Body of pancreas (tissue), 4 donors: Measurements from ENCODE around the gene KRT72. TPM values are rescaled to one million over a fixed set of nuclear protein-coding genes. Genes with fewer than 3 reads are reported as not detected.
A peak's percentile ranks its signal among the peaks of the same experiment; 100 is the strongest.

Experiments used
- ATAC-seq: fragments of 150-250 bp; one replicate; pipeline ENCODE4 v1.9.1; 2016
- DNase-seq, 4 donors: peaks; one replicate each; pipeline ENCODE4 v3.0.0-alpha.2; 2019
- H3K27ac ChIP-seq, 4 donors: fragments of 200-600 bp; sonication (generic); 1 replicate in 3 of 4; 2 replicates in 1 of 4; pipeline versions ENCODE4 v1.5.1 to v1.6.1; 2016 to 2019; ENCODE audit warnings: mild to moderate bottlenecking in 1 of 4, mixed read lengths in 1 of 4, moderate library complexity in 1 of 4
- H3K27me3 ChIP-seq, 2 donors: fragments of 200-600 bp; sonication (generic); one replicate each; pipeline ENCODE4 v1.6.0; 2016; ENCODE audit warnings: mild to moderate bottlenecking in 1 of 2
- H3K36me3 ChIP-seq, 2 donors: fragments of 200-600 bp; sonication (generic); replicated peaks in 1 of 2; 2 replicates each; pipeline ENCODE4 v1.5.1; 2016; ENCODE audit warnings: low read depth in 2 of 2; ENCODE audit not compliant: insufficient read depth in 1 of 2
- H3K4me1 ChIP-seq: fragments of 200-600 bp; sonication (generic); one replicate; pipeline ENCODE4 v1.6.0; 2016
- H3K4me3 ChIP-seq, 2 donors: fragments of 200-600 bp; sonication (generic); 1 replicate in 1 of 2; 2 replicates in 1 of 2; pipeline ENCODE4 v1.5.1; 2016 to 2019
- H3K9me3 ChIP-seq, 3 donors: fragments of 200-600 bp; sonication (generic); 1 replicate in 2 of 3; 2 replicates in 1 of 3; pipeline ENCODE4 v1.5.1; 2016
- POLR2A ChIP-seq, 3 donors: fragments of 450-650 bp; IDR thresholded peaks; one replicate each; pipeline ENCODE4 v1.6.1; 2016; ENCODE audit warnings: antibody characterized with exemption in 3 of 3, mild to moderate bottlenecking in 2 of 3
- WGBS, 2 donors: methylation state at CpG; one replicate each; pipeline ENCODE4 v1.1.5; 2017; 5-methylcytosine and 5-hydroxymethylcytosine counted together
- intact Hi-C: fragments of 100-400 bp; cut with DNase I; formaldehyde crosslinking; loops from one replicate; pipeline ENCODE4 v1.15.1; 2023
- total RNA-seq, 2 donors: library from RNA; depleted of rRNA; stranded (reverse); fragments of >200 nt; gene quantifications; one replicate each; pipeline ENCODE4 v1.1.0, GENCODE V29; 2016
- TF ChIP-seq, protein P1 (sequence below), 7 experiments: fragments of 450-650 bp in 4 of 7; fragments of 200-600 bp in 3 of 7; sonication (generic) in 3 of 7; IDR thresholded peaks; one replicate each; pipeline ENCODE4 v1.5.1; 2016 to 2019; ENCODE audit warnings: antibody characterized with exemption in 7 of 7

KRT72 gene
- total RNA-seq, 2 donors from 2014 or later = not detected

DNA sequence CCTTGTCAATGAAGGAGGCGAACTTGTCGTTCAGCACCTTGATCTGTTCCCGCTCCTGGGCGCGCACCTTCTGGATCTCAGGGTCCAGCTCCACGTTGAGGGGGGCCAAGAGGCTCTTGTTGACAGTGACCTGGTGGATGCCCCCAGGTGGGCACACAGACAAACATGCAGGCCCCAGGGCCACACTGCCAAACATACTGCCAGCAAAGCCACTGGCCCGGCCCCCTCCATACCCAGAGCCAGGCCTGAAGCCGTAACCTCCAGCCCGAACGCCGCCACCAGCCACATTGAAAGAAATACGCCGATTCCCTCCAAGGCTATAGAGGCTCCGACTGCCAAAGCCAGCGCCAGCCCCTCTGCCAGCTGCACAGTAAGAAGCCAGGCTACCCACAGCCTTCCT, 28.0 kb downstream of the KRT72 start:
- ATAC-seq = no peak
- Histone ChIP-seq H3K27me3 (no peaks in the 10 kb centered on the region), H3K36me3 (no peaks in the 10 kb centered on the region), H3K27ac (no peak overlapping the region), H3K4me1 (no peaks in the 10 kb centered on the region), H3K4me3 (no peak overlapping the region), H3K9me3 (no peaks in the 10 kb centered on the region)
- 91 to 92% methylated on average over 10 to 14 of the region's 15 CpGs for WGBS, 2 donors
- DNase-seq = no peak
- no peak for TF ChIP-seq POLR2A (IDR thresholded peaks at IDR 0.05)
- TF ChIP-seq, protein P1, sequence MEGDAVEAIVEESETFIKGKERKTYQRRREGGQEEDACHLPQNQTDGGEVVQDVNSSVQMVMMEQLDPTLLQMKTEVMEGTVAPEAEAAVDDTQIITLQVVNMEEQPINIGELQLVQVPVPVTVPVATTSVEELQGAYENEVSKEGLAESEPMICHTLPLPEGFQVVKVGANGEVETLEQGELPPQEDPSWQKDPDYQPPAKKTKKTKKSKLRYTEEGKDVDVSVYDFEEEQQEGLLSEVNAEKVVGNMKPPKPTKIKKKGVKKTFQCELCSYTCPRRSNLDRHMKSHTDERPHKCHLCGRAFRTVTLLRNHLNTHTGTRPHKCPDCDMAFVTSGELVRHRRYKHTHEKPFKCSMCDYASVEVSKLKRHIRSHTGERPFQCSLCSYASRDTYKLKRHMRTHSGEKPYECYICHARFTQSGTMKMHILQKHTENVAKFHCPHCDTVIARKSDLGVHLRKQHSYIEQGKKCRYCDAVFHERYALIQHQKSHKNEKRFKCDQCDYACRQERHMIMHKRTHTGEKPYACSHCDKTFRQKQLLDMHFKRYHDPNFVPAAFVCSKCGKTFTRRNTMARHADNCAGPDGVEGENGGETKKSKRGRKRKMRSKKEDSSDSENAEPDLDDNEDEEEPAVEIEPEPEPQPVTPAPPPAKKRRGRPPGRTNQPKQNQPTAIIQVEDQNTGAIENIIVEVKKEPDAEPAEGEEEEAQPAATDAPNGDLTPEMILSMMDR (IDR thresholded peaks at IDR 0.05) = no peak
- intact Hi-C loops = no loop called here

DNA sequence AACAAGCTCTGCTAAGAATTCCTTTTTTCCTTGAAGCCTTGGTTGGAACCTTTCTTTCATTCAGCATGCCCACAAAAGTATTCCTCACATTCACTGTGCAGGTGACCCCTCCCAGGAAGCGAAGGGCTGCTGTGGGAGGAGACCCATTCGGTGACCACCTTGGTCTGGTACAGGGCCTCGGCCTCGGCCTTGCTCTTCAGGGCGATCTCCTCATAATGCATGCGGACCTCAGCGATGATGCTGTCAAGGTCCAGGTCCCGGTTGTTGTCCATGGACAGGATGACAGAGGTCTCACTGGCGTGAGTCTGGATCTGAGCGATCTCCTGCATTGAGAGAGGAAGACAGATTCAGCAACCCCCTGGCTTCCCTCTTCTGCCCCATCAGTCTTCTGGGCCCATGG, 30.8 kb downstream of the KRT72 start:
- no peaks in the 10 kb centered on the region for H3K36me3 ChIP-seq
- no peak for DNase-seq
- WGBS, 2 donors = 58 to 87% methylated on average over 5 to 10 of the region's 10 CpGs
- no peaks in the 10 kb centered on the region for H3K4me1 ChIP-seq
- ATAC-seq = no peak
- no peaks in the 10 kb centered on the region for H3K27me3 ChIP-seq
- no peak overlapping the region for H3K27ac ChIP-seq
- intact Hi-C loops = no loop called here
- no peaks in the 10 kb centered on the region for H3K9me3 ChIP-seq
- H3K4me3 ChIP-seq = no peak overlapping the region
- TF ChIP-seq, protein P1 (IDR thresholded peaks at IDR 0.05) = no peak
- TF ChIP-seq POLR2A (IDR thresholded peaks at IDR 0.05) = no peak

DNA sequence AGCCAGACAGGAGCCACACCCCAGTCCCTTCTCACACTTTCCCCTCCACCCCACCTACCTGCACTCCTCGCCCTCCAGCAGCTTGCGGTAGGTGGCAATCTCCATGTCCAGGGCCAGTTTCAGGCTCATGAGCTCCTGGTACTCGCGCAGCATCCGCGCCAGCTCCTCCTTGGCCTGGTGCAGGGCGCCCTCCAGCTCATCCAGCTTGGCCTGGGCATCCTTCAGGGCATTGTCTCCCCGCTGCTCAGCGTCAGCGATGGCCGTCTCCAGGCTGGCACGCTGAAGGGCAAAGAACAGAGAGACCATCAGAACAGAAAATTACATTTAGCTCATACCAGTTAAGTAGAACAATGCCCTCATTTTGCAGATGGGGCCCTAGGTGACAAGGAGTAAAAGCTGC, 33.2 kb downstream of the KRT72 start:
- no peak for DNase-seq
- Histone ChIP-seq H3K9me3 (no peaks in the 10 kb centered on the region), H3K27me3 (no peaks in the 10 kb centered on the region), H3K4me1 (no peaks in the 10 kb centered on the region), H3K4me3 (no peak overlapping the region), H3K27ac (no peak overlapping the region), H3K36me3 (no peaks in the 10 kb centered on the region)
- no peak for TF ChIP-seq POLR2A (IDR thresholded peaks at IDR 0.05)
- TF ChIP-seq, protein P1 (IDR thresholded peaks at IDR 0.05) = no peak
- ATAC-seq = no peak
- intact Hi-C loops = no loop called here
- WGBS, 2 donors = 86 to 88% methylated on average over 12 of the region's 12 CpGs

DNA sequence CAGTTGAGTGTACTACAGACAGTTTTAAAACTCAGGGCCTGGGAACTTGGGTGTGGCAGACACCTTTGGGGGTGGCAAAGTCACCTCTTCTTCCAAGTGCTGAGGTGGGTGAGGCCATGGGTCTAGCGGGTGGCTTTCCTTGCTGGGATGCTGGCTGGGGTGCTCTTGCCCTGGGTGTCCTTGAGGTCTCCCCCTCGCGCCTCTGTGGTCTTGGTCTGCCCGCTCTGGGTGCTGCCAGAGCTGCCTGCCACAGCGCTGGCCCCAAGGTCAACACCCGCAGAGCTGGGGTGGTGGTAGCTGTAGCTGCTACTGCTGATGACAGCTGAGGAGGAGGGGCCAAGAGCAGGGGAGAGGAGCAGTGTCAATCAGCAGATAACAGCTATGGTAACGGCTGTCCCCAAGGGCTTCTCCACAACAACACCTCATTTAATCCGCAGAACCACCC, 34.4 kb downstream of the KRT72 start:
- Histone ChIP-seq H3K27ac (no peak overlapping the region), H3K4me3 (no peak overlapping the region), H3K4me1 (no peaks in the 10 kb centered on the region), H3K9me3 (no peaks in the 10 kb centered on the region), H3K27me3 (no peaks in the 10 kb centered on the region), H3K36me3 (no peaks in the 10 kb centered on the region)
- TF ChIP-seq, protein P1 (IDR thresholded peaks at IDR 0.05) = no peak
- no peak for TF ChIP-seq POLR2A (IDR thresholded peaks at IDR 0.05)
- WGBS, 2 donors = 33 to 44% methylated on average over 8 of the region's 8 CpGs
- ATAC-seq (no peak), DNase-seq (peak in 1 of 4 donors; percentile 8)
- intact Hi-C loops = no loop called here

DNA sequence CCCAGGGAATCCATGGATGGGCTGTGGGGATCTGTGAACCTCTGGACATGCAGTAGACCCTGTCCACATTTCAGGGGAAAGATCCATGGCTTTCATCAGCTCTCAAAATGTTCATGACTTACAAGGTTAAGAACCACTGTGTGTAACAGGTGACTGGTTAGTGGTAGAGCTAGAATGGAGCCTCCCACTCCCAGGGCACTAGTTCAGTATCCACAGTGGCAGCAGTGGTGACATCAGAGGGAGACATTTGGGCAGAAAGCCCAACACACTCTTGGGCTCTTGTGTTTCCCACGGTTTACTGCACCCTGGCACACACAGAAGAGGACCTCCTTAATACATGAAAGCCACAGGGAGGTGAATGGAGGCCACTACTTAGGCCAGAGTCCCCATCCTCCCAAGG, 36.7 kb downstream of the KRT72 start:
- whole genome bisulfite sequencing, 2 donors = 56% methylated on average over 1 of the region's 1 CpG; no CpG with 5 or more reads in 1 of the 2 donors
- DNase-seq = no peak
- Histone ChIP-seq H3K9me3 (no peaks in the 10 kb centered on the region), H3K27ac (no peak overlapping the region), H3K4me3 (no peak overlapping the region), H3K27me3 (no peaks in the 10 kb centered on the region), H3K4me1 (no peaks in the 10 kb centered on the region), H3K36me3 (no peaks in the 10 kb centered on the region)
- intact Hi-C loops = no loop called here
- no peak for ATAC-seq
- TF ChIP-seq POLR2A (IDR thresholded peaks at IDR 0.05) = no peak
- TF ChIP-seq, protein P1 (IDR thresholded peaks at IDR 0.05) = no peak
